GM21526 (cell line): ENCODE results near the gene FOLR2.
"Not testable (repeated sequence)": the region's sequence is repeated elsewhere in the genome, so short reads cannot be mapped to it uniquely, and the experiment has no call there.

ENCODE experiments used
- ATAC-seq: cut with Tn5 transposase; IDR thresholded peaks from one replicate; pipeline ENCODE4 v1.9.1; 2021; ENCODE audit warnings: moderate library complexity; ENCODE audit not compliant: unreplicated experiment, low FRiP score

Gene FOLR2

GRCh38 chr11:72204886-72205285 lies 11.7 kb upstream of the FOLR2 start:
- no peak for ATAC-seq

DNA sequence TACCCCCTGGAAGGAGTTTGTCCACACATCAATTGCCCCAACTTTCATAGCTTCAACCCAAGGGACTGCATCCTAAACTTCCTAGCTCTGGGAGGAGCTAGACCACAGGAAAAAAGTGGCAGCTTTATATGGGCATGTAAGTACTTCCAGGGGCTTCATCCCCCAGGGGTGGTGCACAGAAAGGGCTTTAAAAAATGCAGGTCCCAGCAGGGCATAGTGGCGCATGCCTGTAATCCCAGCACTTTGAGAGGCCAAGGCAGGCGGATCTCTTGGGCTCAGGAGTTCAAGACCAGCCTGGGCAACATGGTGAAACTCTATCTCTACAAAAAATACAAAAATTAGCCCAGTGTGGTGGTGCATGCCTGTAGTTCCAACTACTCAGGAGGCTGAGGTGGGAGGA lies 9.8 kb upstream of the FOLR2 start:
- ATAC-seq = not testable (repeated sequence)

DNA sequence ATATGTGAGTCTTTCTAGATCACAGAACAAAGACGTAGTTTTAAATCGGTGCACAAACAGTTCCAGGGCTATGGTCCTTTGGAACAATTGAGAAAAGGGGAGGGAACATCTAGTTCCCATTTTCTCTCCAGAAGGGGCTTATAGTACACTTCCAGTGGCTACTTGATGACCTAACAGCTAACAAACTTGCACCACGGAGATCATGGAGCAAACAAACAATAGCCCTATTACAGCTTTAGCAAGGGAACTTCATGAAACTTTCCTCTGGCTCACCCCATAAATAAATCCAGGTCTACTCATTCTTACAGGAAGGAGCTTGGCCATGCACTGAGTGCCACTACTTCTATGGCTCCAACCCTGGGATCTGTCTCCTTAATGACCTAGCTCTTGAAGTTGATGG lies 8.3 kb upstream of the FOLR2 start:
- no peak for ATAC-seq

DNA sequence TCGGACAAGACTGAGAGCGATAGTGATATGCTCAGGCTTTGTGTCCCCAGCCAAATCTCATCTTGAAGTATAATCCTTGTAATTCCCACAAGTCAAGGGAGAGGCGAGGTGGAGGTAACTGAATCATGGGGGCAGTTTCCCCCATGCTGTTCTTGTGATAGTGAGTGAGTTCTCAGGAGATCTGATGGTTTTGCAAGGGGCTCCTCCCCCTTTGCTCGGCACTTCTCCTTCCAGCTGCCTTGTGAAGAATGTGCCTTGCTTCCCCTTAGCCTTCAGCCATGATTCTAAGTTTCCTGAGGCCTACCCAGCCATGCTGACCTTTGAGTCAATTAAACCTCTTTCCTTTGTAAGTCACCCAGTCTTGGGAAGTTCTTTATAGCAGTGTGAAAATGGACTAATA lies 7.5 kb upstream of the FOLR2 start:
- ATAC-seq = no peak

GRCh38 chr11:72217841-72218240 lies 1.2 kb downstream of the FOLR2 start:
- ATAC-seq = no peak

DNA sequence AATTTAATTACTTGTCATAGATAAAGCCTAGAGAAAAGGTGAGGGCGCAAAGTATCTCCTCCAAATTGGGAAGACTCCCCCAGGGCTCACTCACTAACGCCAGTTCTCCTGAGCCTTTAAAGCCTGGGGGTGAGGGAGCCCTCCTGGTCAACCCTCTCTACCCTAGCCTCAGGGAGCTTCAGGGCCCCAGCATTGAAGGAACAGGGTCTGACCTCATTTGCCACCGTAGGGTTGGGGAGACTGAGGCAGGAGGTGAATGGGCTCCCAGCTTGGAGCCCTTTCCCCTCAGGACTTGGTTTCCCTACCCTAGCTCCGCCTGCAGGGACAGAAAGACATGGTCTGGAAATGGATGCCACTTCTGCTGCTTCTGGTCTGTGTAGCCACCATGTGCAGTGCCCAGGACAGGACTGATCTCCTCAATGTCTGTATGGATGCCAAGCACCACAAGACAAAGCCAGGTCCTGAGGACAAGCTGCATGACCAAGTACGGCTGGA lies 1.7 kb downstream of the FOLR2 start:
- ATAC-seq = no peak

- ATAC-seq = no peak
Measured at GRCh38 chr11:72220696-72221363, 4.2 kb downstream of the FOLR2 start.

DNA sequence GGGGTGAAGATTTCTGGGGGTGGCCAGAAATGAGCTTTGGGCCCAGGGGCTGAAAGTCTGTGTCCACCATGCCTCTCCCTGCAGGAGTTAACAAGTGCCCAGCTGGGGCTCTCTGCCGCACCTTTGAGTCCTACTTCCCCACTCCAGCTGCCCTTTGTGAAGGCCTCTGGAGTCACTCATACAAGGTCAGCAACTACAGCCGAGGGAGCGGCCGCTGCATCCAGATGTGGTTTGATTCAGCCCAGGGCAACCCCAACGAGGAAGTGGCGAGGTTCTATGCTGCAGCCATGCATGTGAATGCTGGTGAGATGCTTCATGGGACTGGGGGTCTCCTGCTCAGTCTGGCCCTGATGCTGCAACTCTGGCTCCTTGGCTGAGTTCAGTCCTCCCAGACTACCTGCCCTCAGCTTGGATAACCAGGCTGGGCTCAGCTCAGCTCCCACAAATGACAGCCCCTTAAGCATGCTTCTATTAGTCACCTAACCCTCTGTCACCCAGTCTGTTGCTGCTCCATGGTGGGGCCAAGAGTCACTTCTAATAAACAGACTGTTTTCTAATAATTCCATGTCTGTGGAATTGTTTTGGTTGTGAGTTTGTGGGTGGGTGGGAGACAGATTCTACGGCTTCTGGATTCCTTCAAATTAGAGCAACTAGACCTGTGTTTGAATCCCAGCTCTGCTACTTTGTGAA lies 4.9 kb downstream of the FOLR2 start:
- ATAC-seq = no peak

DNA sequence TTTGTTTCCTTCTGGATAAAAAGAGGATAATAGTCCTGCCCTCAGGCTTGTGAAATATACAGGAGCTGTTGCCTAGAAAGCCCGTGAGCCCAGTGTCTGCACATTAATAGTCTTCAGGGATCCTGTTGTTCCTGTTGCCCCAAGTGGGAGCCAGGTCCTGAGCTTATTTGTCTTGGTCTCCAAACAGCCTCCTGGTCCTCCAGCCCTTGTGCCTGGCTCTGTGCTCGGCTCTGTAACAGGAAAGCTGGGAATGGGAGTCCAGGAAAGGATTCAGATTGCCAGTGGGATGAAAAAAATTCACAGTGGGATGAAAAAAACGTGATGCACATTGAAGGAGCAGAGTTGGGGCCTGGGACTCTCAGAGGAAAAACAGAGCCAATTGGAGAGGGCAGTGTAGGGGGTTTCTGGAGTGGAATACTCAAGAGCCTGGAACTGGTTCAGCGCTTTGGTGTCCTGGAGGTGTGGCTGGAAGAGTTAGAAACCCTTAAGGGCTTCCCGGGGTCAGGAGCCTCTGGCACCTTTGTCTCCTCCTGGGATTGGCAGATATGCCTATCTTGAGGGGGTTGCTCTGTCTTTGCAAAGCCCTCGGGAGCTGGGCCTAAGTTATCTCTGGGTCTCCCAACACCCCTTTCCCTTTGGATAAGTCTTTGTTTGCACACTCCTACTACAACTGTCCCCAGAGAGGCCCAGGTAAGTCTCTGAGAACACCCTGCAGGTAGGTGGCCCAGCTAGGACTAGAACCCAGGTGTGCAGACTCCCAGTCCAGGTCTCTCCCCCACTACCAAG lies 5.7 kb downstream of the FOLR2 start:
- ATAC-seq = no peak

DNA sequence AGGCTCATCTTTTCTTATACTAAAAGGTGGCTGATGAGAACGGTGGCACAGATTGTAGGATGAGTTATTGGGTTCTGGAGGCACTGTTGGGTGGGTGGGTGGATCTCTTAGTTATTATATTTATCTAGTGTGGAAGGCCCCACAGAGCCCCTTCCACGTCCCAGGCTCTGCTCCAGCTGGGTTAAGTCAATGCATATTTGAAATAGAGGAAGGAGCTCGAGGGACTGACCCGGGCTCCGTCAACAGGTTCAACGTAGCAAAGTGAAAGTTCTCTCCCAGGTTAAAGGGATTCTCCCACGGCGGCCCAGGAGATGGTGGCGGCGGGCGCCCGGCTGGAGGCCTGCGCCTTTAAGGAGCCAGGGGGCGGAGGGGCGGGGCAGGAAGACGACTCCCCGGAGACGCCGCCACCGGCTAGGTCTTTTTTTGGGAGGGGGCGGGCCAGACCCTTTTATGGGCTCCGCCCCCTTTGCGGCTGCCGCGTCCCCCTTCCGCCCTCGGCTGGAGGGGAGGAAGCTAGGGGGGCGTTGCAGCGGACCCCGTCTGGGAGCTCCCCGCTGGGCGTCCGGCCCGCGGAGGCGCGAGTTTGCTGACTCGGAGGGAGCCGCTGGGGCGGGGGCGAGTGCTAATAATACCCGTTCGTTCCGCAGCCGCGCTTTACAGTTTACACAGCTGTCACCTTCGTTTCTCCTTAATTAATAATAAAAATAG lies 6.5 kb downstream of the FOLR2 start:
- peak; percentile 57 for ATAC-seq

- ATAC-seq = peak; percentile 45
Measured at GRCh38 chr11:72223615-72224563, 7.3 kb downstream of the FOLR2 start.

DNA sequence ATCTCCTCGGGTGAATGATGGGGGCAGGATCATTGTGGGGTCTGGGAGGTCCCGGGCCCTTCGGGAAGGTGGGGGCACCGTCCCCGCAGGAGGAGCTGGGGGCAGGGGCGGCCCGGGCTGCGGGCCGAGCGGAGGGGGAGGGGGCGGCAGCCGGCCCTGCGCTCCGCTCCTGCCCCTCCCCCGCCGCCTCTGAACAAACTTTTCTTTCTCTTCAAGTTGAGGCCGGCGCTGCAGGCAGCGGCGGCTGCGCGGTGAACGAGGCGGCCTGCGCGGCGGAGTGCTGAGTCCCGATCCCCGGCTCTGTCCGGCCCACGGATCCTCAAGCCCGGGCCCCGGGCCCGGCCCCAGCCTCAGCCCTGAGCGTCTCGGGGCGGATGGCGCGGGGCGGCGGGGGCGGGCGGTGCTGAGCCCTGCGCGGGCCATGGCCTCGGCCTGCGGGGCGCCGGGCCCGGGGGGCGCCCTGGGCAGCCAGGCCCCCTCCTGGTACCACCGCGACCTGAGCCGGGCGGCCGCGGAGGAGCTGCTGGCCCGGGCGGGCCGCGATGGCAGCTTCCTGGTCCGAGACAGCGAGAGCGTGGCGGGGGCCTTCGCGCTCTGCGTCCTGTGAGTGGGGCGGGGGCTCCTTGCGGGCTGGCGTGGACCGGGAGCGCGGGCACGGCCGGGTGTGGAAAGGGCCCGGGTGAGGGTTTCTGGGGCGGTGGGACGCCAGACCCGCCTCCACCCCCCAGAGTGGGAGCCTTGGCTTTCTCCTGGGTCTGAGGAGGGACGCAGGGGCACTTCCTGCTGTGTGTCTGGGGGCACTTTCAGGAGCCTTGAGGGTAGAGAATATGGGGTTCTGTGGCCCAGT lies 8.2 kb downstream of the FOLR2 start, which contains the start of gene INPPL1:
Gene INPPL1, plus strand, starts transcription at position 204 of the 847 bp plus-strand sequence. Its CDS starts 218 bp downstream, at position 422.
- no peak for ATAC-seq

GRCh38 chr11:72225411-72225951 lies 8.9 kb downstream of the FOLR2 start:
- no peak for ATAC-seq

GRCh38 chr11:72226701-72227100 lies 10.1 kb downstream of the FOLR2 start:
- ATAC-seq = no peak

DNA sequence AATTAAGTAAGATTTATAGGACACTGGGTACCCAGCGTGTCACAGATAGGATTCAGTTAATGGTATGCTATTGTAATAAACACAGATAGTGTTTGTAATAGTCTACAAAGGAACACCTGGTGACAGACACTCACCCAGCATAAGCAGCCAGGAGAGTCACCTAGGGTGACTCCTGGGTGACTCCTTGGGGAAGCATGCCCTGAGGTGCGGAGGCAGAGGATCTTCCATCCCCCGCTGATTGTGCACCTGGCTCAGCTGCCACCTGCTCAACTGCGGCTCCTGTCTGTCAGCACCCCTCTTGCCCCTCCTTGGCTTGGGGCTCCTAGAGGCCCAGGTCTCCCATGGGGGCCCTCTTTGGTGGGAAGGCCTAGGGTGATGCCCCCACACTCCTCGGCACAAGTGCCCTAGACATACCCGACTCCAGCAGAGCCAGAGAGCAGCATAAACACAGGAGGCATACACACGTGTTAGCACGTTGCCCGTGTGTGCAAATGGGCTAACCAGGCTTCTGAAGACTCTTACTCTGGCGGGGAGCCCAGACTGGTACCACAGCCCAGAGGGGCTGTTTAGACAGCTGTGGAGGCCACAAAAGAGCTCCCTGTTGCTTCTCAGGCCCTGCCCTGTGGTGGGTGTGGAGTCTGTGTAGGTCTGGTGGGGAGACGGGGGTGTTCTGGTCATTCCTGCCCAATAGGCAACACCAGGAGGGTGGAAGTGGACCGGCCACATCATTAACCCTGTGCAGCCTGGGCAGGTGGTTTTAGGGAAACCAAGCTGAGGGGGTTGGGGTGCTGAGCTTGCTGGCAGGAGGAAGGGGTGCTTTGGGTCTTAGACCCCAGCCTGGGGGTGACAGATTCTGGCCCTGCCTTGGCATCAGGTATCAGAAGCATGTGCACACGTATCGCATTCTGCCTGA lies 11.0 kb downstream of the FOLR2 start:
- ATAC-seq = no peak

DNA sequence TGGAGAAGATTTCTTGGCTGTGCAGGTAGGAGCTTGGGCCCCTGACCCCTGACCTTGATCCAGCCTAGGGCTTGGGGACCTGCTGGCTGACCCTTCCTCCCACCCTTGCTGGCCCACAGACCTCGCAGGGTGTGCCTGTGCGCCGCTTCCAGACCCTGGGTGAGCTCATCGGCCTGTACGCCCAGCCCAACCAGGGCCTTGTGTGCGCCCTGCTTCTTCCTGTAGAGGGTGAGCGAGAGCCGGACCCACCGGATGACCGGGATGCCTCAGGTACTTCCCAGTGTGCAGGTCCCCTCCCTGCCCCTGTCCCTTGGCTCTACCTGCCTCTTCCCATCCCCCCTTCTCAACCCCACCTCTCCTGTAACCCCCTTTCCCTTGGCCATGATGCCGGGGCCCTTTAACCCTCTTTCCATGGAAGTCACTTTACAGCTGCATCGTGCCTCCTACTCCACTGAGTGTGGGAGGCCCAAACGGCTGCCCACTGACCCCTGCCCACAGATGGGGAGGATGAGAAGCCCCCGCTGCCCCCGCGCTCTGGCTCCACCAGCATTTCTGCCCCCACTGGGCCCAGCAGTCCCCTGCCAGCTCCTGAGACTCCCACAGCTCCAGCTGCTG lies 11.7 kb downstream of the FOLR2 start:
- ATAC-seq = no peak

DNA sequence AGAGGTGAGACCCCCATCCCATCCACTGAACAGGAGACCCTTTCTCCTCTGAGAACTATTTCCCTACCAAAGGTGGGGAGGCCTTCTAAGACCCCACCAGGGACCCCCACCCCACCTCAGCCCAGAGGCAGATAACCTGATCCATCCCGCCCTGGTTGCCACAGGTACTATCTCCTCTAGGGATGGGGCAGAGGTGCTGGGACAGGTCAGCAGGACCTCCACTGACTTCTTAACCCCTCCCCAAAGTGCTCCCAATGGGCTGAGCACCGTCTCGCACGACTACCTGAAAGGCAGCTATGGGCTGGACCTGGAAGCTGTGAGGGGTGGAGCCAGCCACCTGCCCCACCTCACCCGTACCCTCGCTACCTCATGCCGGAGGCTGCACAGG lies 12.2 kb downstream of the FOLR2 start:
- no peak for ATAC-seq
